CD1c-positive myeloid dendritic cell (primary cell): ENCODE data around the gene HEY2.
"Not testable (repeated sequence)": the region's sequence is repeated elsewhere in the genome, so short reads cannot be mapped to it uniquely, and the experiment has no call there.

Source experiments
- DNase-seq: peaks from one replicate; pipeline ENCODE4 v3.0.0-alpha.2; 2016; ENCODE audit errors: extremely low spot score

The HEY2 gene

DNA sequence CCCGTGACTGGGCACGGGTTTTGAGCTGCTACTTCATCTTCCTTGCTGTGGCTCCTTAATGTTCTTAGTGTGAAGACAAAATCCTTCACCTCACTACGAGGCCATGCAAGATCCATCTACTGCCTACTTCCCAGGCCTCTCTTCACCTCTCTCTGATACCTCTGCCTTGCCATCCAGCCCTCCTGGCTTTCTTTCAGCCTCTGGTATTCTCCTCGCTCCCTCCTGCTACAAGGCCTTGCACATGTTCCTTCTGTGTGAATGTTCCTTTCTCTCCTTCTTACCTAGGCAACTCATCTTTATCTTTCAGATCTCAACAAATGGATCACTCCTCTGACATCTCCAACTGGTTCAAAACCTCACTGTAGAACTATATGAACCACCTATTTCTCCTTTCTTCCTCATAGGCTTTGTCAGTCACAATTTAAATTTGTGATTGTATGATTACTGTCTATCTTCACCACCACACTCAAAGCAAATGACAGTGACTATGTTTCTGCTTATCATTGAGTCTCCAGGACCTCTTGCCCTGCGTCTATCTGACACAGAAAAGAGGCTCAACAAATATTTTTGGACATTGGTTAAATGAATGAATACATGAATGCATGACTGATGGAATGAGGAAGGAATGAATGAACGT, 19.8 kb downstream of the HEY2 start:
- no peak for DNase-seq

DNA sequence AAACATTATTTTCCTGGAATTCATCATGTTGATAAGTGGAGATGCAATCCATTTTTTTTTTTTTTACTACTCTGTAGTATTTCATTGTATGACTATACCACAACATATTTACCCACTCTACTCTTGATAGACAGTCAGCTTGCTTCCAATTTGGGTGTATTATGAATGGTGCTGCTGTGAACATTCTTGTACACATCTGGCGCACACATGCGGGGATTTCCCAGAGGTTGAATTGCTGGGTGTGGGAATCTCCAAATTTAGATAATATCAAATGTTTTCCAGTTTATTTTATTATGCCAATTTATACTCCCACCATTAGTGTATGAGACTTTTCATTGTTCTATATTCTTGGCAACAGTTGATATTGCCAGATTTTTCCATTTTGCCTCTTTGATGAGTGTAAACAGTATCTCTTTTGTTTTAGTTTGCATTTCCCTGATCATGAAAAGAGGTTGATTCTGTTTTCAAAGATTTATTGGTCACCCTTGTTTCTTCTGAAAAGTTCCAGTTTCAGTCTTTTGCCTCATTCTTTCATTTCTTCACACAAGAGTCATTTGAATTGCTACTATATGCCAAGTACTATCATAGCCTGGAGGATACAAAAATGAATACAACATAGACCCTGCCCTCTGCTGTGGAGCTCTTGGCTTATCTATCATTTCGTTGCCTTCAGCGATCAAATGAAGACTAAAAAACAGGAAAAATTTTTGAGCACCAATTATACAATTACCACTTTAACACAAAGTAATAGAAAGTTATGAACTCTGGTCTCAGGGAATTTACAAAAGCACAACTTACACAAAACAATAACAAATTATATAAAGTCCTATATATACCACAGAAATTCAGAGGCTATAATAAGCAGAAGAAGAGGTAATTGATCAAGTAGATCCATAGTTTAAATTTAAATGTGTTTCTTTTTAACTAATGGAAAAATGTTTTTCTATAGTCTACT, 24.2 kb downstream of the HEY2 start:
- DNase-seq, result no peak

DNA sequence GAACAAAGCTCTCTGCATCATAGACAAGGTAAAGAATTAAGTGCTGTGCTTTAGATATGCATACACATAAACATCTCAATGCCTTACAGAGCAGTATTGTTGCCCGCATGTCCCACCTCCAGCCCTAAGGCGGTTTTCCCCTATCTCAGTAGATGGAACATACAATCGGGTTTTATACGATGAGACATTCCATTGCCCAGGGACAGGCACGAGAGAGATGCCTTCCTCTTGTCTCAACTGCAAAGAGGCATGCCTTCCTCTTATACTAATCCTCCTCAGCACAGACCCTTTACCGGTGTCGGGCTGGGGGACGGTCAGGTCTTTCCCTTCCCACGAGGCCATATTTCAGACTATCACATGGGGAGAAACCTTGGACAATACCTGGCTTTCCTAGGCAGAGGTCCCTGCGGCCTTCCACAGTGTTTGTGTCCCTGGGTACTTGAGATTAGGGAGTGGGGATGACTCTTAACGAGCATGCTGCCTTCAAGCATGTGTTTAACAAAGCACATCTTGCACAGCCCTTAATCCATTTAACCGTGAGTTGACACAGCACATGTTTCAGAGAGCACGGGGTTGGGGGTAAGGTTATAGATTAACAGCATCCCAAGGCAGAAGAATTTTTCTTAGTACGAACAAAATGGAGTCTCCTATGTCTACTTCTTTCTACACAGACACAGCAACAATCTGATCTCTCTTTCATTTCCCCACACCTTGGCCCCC, 26.8 kb downstream of the HEY2 start:
- not testable (repeated sequence) for DNase-seq

DNA sequence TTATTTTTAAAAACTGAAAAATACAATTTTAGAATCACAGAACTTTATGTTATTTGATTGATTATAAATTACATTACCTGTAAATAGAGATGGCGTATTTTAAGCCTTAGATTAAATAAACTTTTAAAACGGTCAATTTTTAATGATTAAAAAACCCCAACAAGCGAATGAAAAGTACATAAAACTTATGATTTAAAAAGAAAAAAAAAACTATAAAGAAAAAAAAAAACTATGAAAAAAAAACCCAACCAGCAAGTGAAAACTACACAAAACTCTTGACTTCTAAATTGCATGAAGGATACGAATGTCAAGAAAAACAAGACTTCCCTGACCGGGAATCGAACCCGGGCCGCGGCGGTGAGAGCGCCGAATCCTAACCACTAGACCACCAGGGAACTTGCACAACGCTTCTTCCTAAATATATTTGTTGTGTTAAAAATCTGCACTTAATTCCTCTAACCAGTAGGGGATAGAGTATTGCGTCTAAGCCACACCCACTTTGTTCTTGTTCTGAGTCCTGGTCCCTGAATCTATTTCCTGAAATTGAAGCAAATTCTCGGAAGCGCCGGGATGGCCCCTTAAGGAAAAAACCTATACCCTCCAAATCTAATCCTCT, 30.6 kb downstream of the HEY2 start:
- DNase-seq, result peak; percentile 98

DNA sequence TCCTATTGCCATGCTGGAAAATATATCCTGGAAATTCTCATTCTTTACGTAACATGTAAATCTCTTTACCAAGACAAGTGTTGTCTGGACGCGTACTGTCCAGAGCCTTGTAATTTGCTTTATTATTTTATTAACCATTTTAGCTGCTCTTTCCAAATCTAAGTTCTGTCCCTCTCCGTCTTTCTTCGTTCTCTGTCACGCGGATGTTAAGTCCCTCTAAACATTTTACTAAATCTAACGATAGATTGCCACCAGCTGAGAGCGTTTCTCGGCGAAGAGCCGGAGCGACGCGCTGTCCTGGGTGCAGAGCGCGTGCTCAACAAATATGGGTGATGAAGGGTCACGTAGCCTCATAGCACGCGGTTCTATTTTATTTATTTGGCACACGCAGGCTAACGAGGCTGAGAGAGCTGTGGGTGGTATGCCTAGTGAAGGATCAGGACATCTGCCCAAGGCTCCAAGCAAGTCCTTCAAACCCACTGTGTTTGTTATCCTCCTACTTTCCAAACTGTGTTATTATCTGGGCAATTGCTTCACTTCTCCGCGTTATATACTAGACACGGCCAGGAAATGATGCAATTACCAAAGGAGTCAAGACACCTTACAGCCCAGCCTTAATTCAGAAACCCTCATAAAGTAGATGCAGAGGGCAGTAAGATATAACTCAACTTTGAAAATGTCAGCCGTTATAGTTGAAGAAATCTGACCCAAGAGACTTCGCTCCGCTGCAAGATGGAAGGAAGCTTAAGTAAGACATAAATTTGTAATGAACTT, 31.3 kb downstream of the HEY2 start:
- DNase-seq, result peak; percentile 68

DNA sequence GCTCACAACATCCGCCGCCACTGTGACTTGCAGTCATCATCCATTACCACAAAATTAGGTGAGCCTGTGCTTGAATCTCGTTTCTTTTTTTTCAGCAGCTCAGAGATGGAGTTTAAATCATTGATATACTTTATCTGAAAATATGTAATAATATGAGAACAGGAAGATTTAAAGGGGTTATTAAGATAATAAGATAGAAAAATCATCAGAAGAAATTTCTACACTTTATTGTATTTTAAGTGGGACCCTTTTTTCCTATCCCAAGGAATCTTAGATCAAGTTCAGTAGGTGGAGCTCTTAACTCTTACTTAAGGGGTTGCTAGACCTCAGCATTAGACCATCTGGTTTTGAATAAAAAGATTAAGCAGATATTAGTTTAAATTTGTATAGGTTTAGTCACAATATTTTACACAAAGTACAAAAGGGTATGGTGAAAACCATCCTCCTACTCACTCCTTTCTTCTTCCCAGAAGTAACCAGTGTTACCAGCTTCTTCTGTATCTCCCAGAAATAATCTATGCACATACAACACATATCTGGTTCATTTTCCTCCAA, 32.0 kb downstream of the HEY2 start:
- DNase-seq, result no peak

DNA sequence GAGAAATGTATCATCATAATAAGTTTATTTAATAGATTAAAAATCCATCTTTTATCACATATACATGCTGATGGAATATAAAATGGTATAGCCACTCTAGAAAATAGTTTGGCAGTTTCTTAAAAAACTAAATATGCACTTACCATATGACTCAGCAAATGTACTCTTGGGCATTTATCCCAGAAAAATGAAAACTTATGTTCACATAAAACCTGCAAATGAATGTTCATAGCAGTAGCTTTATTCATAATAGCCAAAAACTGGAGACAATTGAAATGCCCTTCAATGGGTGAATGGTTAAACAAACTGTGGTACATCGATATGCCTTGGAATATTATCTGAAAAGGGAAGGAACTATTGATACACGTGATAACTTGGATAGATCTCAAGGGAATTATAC, 34.9 kb downstream of the HEY2 start:
- no peak for DNase-seq

DNA sequence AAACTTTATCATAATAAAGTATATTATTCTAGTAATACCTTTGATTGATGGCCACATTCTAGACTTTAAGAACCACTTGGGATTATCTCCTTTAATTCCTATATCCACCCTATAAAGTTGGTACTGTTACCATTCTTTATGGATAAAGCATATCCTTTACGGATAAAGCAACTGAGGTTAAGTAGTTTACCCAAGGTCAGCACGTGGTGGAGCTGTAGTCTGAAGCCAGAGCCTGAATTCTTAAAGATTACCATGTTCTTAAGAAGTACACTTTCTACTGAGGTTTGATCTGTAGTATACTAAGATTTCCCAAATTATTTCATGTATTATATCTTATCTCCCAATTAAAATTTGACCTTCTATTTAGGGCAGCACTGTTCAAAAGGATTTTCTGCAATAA, 38.4 kb downstream of the HEY2 start:
- peak; percentile 40 for DNase-seq

DNA sequence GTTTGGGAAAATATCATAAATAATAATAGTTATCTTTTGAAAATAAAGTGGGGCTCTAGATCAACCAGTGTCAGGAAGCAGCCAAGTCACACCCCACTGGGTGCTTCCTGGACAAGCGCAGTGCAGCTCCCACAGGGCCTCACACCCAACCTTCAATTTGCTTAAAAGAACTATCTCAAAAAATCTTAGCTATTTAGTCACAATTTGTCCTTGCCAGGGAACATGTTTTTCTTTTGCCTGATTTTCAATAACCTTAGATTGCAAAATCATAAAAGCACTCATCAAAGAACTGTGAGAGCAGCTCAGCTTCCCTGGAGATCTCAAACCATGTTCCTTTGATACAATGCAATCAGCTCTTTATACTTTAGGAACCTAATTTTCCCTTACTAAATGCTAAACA, 39.7 kb downstream of the HEY2 start:
- no peak for DNase-seq

DNA sequence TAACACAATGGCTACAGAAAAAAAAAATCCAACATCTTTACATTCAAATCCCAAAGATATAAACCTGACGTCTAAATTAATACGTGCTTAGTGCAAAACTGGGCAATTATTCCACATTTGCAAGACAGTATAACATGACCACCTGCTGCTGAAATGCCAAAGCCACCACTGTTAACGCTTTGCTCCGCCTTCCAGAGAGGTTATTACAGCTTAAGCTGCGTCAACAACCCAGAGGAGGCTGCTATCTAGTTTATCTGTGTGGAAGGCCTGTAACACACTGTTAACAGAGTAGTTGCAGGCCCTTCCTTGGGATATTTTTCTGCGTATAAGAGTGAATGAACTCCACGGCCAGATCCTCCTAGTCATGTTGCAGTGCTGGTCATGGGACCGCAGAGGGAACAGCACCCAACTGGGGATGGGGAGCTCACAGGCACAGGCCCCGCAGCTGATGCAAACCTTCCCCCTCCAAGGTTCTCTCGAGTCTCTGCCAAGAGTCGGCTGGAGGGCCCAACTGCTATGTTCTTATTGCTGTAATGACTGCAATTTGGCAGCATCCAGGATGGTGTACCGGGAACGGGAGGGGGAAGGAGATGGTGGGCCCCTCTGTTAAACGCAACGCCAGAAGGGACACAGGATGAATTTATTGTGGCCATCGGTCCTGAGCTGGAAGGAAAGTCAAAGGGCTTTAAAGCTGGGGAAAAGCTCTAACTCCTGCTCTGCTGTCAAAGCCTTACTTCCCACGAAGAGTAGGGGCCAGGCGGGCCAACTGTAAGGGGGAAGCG, 40.3 kb downstream of the HEY2 start:
- peak; percentile 41 for DNase-seq

DNA sequence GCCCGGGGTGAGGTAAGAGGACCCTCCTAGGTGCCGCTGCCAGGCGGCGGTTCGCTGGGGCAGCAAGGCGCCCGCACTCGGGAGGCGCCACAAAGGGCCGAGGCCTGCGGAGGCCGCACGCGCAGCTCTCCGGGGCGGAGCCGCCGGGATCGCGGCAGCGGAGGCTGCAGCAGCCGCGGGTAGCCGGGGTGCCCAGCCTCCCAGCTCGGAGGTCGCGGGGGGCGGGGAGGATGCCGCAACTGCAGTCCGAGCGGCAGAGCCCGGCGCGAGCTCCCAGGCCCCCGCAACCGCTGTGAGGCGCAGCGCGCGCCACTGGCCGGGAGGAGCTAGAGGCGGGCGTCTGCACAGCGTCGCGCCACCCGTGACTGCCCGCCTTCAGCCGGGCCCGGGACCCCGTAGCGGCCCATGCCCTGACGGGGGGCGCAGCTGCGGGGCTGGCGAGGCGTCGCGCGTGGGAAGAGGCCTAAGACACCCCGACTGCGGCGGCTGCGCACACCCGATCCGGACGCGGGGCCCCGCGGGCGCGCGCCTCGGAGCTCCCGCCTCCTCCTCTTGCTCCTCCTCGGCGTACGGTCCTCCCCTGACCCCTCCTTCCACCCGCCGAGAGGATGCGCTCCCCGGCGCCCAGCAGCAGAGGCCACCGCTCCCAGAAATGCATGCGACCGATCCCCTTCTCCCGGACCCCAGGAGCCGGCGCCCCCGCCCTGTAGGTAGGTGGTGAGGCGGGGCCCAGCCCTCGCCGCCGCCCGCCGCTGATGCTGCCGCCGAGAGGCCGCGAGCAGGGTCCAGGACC, 41.1 kb downstream of the HEY2 start, which contains the start of gene NCOA7:
Gene NCOA7, plus strand, starts transcription at position 603 of the 793 bp plus-strand sequence. CDS start 24,395 bp downstream, outside the sequence.
- DNase-seq, result peak; percentile 83

DNA sequence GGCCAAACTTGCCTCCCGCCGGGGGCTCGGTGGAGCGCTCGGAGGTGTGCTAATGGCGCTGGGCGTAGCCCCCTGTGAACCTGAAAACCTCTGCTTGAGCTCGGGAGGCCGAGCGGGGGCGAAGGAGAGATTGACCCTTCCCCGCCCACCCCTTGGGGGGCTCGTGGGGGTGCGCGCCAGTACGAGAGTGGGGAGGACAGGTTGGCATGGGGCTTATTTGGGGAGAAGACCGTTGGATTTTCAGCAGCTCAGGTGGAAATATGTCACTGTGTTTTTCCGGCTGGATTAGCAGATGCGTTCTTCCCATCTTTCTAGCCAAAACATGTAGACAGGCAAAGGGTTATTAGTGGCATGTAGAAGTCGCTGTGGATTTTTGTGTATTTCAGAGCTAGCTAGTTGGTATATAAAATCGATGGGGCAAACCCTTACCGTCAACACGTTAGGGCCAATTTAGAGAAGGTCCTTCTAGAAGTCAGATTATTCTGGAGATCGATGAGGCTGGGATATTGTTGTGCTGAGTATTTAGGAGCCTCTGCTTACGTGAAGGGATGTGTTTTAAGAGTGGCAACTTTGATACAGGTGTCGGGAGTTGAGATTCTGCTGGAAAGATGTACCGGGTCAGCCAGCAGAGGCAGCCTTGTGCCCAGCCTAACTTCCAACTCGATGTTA, 41.9 kb downstream of the HEY2 start:
- peak; percentile 49 for DNase-seq

DNA sequence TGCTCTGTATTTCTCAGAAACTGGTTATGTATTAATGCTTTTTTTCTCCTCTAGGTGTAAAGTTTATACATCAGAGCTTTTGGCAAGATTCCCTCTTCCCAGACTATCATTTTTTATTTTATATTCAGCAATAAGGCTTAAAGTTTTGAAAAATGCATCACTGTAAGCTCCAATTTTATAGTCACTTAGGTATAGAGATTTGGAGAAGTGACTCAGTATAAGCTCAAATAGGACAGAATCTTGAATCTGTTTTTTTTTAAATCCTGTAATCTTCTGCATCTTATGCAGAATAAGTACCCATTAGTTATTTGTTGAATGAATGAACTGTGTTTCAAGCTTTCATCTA, 42.4 kb downstream of the HEY2 start:
- DNase-seq, result no peak

DNA sequence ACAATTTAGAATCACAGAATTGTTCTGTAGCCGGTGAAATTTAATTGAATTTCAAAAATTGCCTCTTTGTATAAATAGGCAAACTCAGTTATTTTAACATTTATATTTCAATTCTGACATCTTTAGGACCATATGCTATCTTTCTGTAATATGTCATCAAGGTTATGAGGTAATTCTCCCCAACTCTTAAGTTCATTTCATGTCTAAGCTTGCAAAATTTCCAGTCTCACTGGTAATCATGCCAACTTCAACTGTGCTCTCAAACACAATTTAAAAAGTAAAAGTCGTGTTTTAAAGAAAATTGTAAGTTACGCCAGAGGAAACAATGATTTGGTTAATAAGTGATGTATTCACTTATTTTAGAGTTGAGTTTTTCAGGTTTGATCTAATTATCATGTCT, 42.7 kb downstream of the HEY2 start:
- DNase-seq, result no peak

DNA sequence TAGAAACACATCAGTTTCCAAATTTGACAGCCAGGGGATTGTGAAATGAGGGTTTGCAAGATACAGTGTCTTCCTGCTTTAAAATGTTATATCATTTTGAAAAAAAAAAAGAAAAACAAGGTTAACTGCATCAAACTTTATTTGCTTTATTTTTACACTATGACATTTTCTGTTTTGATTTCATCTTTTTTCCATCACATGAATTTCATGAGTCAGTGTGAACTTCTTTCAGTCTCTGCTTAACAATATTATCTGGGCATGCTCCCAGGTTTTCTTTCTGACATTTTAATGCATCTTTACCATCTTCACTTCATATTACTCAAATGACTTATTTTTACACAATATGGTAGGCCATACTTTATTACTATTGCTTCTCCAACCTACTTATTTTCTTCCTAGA, 43.2 kb downstream of the HEY2 start:
- DNase-seq, result no peak

DNA sequence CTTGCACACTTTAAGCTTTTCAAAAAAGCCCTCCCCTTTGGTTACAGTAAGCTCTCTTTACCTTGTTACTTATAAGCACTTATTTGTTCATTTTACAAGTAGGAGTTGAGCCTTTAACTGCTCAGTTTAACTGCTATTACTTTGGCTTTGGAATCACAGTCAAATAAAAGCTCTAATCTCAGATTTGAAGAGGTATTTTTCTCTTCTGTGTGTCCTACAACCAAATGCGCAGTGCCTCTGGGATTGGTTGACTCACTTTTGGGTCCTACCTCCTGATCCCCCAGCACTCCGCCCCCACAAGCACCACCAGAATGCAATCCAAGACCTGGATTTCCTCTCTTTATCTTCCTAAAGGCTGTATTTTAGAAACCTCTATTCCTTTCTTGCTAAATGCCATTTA, 43.8 kb downstream of the HEY2 start:
- DNase-seq, result no peak

DNA sequence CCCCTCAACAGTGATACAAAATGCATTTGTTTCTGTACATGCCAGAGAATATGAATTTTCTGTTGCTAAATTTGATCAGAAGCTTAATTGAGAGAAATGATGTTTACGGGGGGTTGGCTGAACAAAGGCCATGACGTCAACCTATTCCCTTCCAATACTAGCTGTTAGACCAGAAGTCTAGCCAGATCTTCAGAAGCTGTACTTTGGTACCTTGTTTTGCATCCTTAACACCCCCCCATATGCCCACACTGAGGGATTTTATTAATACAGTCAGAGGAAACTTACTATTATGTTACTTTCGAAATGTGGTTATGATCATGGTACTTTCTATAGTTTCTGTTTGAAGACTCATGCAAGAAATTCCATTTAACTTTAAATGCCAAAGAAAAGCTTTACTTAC, 44.4 kb downstream of the HEY2 start:
- DNase-seq, result no peak

DNA sequence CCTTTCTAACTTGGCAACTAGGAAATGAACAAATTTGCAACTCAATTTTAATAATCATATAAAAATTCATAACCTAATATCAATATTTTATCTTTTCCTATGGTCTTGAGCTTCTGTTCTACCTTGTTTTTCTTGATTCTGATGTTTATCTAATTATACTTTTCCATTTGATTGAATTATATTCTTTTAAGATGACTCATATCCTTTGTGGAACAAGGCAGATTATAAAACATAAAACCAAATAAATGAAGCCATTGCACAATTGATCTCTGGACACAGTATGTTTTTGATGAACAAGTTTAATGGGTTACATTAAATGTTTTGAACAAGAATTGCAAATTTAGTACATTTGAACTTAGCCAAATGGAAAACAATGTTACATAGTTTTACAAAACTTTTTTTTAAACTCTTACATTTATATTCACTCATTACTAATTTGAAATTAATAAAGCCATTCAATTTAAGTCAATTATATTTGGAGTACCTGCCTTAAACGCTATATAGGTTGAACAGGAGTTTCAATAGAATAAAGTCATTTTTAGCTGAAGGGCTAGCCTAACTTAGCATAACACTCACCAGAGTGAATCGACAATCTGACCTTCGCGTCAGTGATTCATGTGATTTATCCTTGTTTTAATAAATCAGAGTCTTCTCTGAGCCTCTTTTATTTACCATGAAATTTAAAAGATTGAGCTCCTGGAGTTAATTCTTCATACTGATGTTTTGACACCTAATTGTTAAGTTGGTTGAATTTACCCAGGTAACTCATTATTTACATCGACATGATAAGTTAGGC, 45.1 kb downstream of the HEY2 start:
- DNase-seq, result no peak
